Lower leg skin (tissue), 4 donors: ENCODE data around the gene EP300. TPM values are rescaled to one million over a fixed set of nuclear protein-coding genes. Genes with fewer than 3 reads are reported as not detected.

Source experiments
- DNase-seq, 2 donors: peaks; one replicate each; pipeline ENCODE4 v3.0.0-alpha.2; 2019; ENCODE audit warnings: low spot score in 2 of 2
- H3K4me3 ChIP-seq: fragments of 200-600 bp; sonication (generic); 2 replicates; pipeline ENCODE4 v1.5.1; 2017; ENCODE audit warnings: mild to moderate bottlenecking, low read depth; ENCODE audit not compliant: poor library complexity, severe bottlenecking
- POLR2A ChIP-seq, 2 donors: fragments of 450-650 bp; IDR thresholded peaks; one replicate each; pipeline ENCODE4 v1.6.1; 2016 to 2017; ENCODE audit warnings: antibody characterized with exemption in 2 of 2, mild to moderate bottlenecking in 1 of 2, moderate library complexity in 1 of 2
- WGBS, 2 donors: methylation state at CpG; one replicate each; pipeline ENCODE4 v1.1.5; 2018; 5-methylcytosine and 5-hydroxymethylcytosine counted together
- intact Hi-C: fragments of 100-400 bp; cut with DNase I; formaldehyde crosslinking; loops from one replicate; pipeline ENCODE4 v1.15.0; 2023; ENCODE audit warnings: low total_unique reads
- total RNA-seq, 4 donors: library from RNA; depleted of rRNA; stranded (reverse); fragments of >200 nt; gene quantifications; one replicate each; pipeline ENCODE4 v1.1.0, GENCODE V29; 2016
- TF ChIP-seq, protein P1 (sequence below), 3 donors: fragments of 450-650 bp; IDR thresholded peaks; one replicate each; pipeline ENCODE4 v1.5.1; 2016; ENCODE audit warnings: antibody characterized with exemption in 3 of 3, mild to moderate bottlenecking in 3 of 3, moderate library complexity in 2 of 3

Gene EP300
- total RNA-seq, 4 donors from 2014 or later: 72.4 to 86.9 (median 74.9) TPM

DNA sequence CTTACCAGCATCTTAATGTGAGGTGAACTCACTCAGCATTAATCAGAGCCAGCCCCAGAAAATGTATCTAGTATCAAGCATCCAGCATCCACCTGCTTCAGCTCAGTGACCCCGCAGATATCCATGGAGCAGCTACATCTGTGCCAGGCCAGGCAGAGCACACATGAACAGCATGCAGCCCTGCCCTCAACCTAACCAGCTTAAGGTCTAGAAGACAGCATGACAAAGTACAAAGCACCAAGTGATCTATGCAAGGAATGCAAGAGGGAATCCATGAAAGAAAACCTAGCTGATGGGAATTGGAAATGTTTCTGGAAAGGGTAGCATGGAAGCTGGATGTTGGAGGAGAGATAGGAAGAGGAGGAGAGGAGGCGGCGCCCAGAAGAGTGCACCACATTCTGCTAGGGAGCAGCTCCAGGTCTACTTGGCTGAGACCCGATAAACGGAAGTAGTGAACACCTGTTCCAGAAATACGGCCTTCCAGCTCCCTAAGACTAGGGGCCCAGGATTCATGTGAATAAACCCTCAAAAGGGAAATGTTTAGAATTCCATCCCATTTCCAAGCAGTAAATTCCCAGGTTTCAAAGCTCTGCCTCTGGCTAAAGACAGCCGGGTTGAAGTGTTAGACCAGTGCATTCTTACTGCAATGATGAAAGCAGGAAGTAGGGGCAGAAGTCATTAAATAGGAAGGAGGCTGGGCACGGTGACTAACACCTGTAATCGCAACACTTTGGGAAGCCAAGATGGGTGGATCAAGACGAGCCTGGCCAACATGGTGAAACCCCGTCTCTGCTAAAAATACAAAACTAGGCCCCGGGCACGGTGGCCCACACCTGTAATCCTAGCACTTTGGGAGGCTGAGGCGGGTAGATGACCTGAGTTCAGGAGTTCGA is 89.2 kb downstream of the EP300 start:
- 40 to 41% methylated on average over 15 of the region's 15 CpGs for WGBS, 2 donors
- TF ChIP-seq, protein P1, sequence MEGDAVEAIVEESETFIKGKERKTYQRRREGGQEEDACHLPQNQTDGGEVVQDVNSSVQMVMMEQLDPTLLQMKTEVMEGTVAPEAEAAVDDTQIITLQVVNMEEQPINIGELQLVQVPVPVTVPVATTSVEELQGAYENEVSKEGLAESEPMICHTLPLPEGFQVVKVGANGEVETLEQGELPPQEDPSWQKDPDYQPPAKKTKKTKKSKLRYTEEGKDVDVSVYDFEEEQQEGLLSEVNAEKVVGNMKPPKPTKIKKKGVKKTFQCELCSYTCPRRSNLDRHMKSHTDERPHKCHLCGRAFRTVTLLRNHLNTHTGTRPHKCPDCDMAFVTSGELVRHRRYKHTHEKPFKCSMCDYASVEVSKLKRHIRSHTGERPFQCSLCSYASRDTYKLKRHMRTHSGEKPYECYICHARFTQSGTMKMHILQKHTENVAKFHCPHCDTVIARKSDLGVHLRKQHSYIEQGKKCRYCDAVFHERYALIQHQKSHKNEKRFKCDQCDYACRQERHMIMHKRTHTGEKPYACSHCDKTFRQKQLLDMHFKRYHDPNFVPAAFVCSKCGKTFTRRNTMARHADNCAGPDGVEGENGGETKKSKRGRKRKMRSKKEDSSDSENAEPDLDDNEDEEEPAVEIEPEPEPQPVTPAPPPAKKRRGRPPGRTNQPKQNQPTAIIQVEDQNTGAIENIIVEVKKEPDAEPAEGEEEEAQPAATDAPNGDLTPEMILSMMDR (IDR thresholded peaks at IDR 0.05): no peak
- no peak for TF ChIP-seq POLR2A (IDR thresholded peaks at IDR 0.05)
- no peak overlapping the region for H3K4me3 ChIP-seq
- DNase-seq: peak in 1 of 2 donors; percentile 82
- intact Hi-C loops: no loop called here

DNA sequence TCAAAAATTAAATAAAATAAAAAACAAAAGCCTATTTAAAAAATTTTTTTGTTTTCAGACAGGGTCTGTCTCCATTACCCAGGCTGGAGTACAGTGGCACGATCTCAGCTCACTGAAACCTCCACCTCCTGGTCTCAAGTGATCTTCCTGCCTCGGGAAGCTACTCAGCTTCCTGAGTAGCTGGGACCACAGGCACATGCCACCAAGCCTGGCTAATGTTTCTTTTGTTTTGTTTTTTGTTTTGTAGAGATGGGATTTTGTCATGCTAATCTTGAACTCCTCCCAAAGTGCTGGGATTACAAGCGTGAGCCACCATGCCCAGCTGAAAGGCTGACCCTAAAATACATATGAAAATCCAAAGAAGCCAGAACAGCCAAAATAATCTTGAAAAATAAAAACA is 92.3 kb downstream of the EP300 start:
- DNase-seq: no peak
- no peak overlapping the region for H3K4me3 ChIP-seq
- intact Hi-C loops: no loop called here
- 55 to 68% methylated on average over 3 of the region's 3 CpGs for WGBS, 2 donors
- TF ChIP-seq POLR2A (IDR thresholded peaks at IDR 0.05): no peak
- TF ChIP-seq, protein P1 (IDR thresholded peaks at IDR 0.05): no peak

DNA sequence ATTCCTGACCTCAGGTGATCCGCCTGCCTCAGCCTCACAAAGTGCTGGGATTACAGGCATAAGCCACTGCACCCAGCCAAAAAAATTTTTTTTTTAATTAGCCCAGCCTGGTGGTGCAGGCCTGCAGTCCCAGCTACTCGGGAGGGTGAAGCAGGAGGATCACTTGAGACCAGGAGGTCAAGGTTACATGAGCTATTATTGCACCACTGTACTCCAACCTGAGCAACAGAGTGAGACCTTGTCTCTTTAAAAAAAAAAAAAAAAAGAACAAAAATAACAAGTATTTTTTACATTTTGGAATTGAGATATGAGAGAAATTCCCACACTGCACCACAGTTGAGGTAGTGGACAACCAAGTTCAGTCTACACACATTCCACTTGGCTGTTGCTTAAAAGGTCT is 99.1 kb downstream of the EP300 start:
- TF ChIP-seq POLR2A (IDR thresholded peaks at IDR 0.05): no peak
- TF ChIP-seq, protein P1 (IDR thresholded peaks at IDR 0.05): no peak
- H3K4me3 ChIP-seq: no peak overlapping the region
- intact Hi-C loops: no loop called here
- WGBS, 2 donors: 79 to 85% methylated on average over 2 of the region's 2 CpGs
- peak in 1 of 2 donors; percentile 40 for DNase-seq

DNA sequence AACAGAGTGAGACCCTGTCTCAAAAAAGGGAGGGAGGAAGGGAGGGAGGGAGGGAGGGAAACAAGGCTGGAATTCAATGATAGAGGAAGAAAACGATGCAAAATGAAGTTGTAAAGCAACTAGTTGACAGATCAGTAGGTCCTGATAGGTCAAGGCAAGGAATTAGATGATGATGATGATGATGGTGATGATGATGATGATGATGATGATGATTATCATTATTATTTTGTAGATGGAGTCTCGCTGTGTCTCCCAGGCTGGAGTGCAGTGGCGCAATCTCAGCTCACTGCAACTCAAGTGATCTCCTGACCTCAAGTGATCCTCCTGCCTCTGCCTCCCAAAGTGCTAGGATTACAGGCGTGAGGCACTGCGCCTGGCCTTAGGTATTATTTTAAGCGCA is 101.4 kb downstream of the EP300 start:
- no peak for DNase-seq
- TF ChIP-seq, protein P1 (IDR thresholded peaks at IDR 0.05): no peak
- TF ChIP-seq POLR2A (IDR thresholded peaks at IDR 0.05): no peak
- intact Hi-C loops: no loop called here
- 88 to 94% methylated on average over 6 of the region's 6 CpGs for WGBS, 2 donors
- no peak overlapping the region for H3K4me3 ChIP-seq

DNA sequence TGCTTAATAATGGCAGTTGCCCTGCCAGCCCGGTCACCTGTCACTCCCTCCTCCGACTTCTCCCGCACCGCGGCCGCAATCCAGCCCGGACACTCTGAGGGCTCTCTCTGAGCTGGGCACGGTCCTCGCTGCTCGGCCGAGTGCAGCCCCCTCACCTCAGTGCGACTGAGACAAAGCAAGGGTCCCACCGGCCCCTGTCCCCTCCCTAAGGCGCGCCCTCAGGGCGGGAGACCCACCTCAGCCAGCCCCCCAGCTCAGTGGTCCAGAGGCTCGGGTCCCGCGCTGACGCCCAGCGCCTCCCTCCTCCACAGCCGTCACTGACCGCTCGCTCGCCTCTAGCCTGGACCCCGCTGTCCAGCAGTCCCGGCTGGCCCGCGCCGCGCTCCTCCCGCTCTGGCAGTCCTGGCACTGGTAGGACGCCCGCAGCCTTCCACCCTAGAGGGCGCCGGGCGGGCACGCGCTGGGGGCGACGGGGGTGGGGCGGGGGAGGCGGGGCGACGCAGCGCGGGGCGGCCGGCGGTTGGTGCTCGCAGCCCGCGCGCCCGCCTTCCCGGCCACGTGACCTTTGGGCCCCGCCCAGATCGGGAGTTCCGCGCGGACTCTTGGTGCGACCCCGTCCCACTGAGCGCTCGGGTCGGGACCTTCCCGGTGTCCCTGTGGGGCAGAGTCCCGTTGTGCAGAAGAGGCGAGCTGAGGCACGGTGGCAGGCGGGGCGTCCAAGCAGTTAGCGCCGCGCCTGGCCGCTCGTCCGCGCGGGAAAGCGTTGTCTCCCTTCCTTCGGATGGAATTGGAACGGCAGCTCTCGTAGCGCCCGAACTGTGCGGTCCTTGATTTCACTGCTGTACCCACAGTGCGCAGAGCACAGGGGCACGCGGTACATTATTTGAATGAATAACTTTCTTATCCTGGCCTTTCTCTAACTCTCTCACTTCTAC is 104.9 kb downstream of the EP300 start:
- TF ChIP-seq, protein P1 (IDR thresholded peaks at IDR 0.05): no peak
- no peak for TF ChIP-seq POLR2A (IDR thresholded peaks at IDR 0.05)
- WGBS, 2 donors: 0% methylated on average over 17 to 39 of the region's 91 CpGs
- peak overlapping the region; percentile 53 for H3K4me3 ChIP-seq
- peak; percentile 61 to 96 for DNase-seq
- intact Hi-C loops: no loop called here
